Activated T-helper 1 cell treated with anti-CD3 and anti-CD28 coated beads, Interleukin-2, amount 50 U/mL, for 16 hours (primary cell): ENCODE measurements around the gene WIZ.

Experiments
- DNase-seq, 2 donors: peaks; one replicate each; pipeline ENCODE4 v3.0.0-alpha.2; 2020; ENCODE audit warnings: low read depth in 1 of 2, low spot score in 1 of 2

WIZ gene

GRCh38 chr19:15466851-15467733, 17.3 kb upstream of the WIZ start:
- DNase-seq, result peak; percentile 19 to 45

GRCh38 chr19:15464394-15465385, 14.9 kb upstream of the WIZ start, which contains the start of gene RASAL3:
Gene RASAL3 (minus strand): TSS chr19:15464544. CDS start chr19:15464358, 186 bp downstream.
- DNase-seq, result peak; percentile 46 to 47

GRCh38 chr19:15463861-15464371, 14.2 kb upstream of the WIZ start:
- DNase-seq, result peak; percentile 59 to 69

GRCh38 chr19:15461694-15462093, 11.9 kb upstream of the WIZ start:
- no peak for DNase-seq

- DNase-seq, result no peak
Observed at GRCh38 chr19:15457701-15458484, 8.1 kb upstream of the WIZ start.

- no peak for DNase-seq
Observed at GRCh38 chr19:15456871-15457700, 7.3 kb upstream of the WIZ start.

GRCh38 chr19:15456441-15456840, 6.7 kb upstream of the WIZ start:
- DNase-seq, result no peak

- no peak for DNase-seq
Observed at GRCh38 chr19:15455996-15456395, 6.2 kb upstream of the WIZ start.

GRCh38 chr19:15453906-15454860, 4.4 kb upstream of the WIZ start:
- no peak for DNase-seq

- DNase-seq, result no peak
Observed at GRCh38 chr19:15453091-15453578, 3.4 kb upstream of the WIZ start.

GRCh38 chr19:15452111-15453047, 2.6 kb upstream of the WIZ start:
- no peak for DNase-seq

- DNase-seq, result no peak
Observed at GRCh38 chr19:15450528-15450890, 753 bp upstream of the WIZ start.

GRCh38 chr19:15448778-15449619, 757 bp downstream of the WIZ start:
- DNase-seq, result no peak

GRCh38 chr19:15448044-15448777, 1.5 kb downstream of the WIZ start:
- DNase-seq, result no peak

GRCh38 chr19:15447057-15447456, 2.7 kb downstream of the WIZ start:
- DNase-seq, result no peak
